DOHH2 (cell line): ENCODE data around the gene CRTC2.

Experiments
- H3F3A ChIP-seq: fragments of 200-600 bp; sonication (generic), shearing (Covaris generic); 2 replicates; pipeline ENCODE4 v1.6.0; 2016; ENCODE audit warnings: antibody characterized with exemption, mild to moderate bottlenecking; ENCODE audit not compliant: control insufficient read depth, insufficient read depth
- H3K27ac ChIP-seq: fragments of 200-600 bp; sonication (generic); 2 replicates; pipeline ENCODE4 v1.5.1; 2014; ENCODE audit warnings: low read depth, mild to moderate bottlenecking, low read length, moderate library complexity
- H3K27me3 ChIP-seq: fragments of 200-600 bp; sonication (generic); 2 replicates; pipeline ENCODE4 v1.6.1; 2014; ENCODE audit warnings: mild to moderate bottlenecking, low read length, mixed read lengths; ENCODE audit not compliant: control insufficient read depth
- H3K36me3 ChIP-seq: fragments of 200-600 bp; sonication (generic); 2 replicates; pipeline ENCODE4 v1.6.1; 2014; ENCODE audit warnings: mild to moderate bottlenecking, low read length, moderate library complexity, mixed read lengths; ENCODE audit not compliant: control insufficient read depth
- H3K4me1 ChIP-seq: fragments of 200-600 bp; sonication (generic); 2 replicates; pipeline ENCODE4 v1.6.1; 2014; ENCODE audit warnings: mild to moderate bottlenecking, low read length, mixed read lengths; ENCODE audit not compliant: control insufficient read depth
- H3K4me2 ChIP-seq: fragments of 200-600 bp; sonication (generic); 2 replicates; pipeline ENCODE4 v1.6.0; 2014; ENCODE audit warnings: mild to moderate bottlenecking, low read length, moderate library complexity
- H3K4me3 ChIP-seq: fragments of 200-600 bp; sonication (generic); 2 replicates; pipeline ENCODE4 v1.5.1; 2014; ENCODE audit warnings: mild to moderate bottlenecking, low read length, mixed read lengths
- H3K79me2 ChIP-seq: fragments of 200-600 bp; sonication (generic); 2 replicates; pipeline ENCODE4 v1.6.1; 2014; ENCODE audit warnings: mild to moderate bottlenecking, low read length, mixed read lengths; ENCODE audit not compliant: control insufficient read depth
- H3K9me2 ChIP-seq: fragments of 200-600 bp; sonication (generic); replicated peaks from 2 replicates; pipeline ENCODE4 v1.6.1; 2014; ENCODE audit warnings: mild to moderate bottlenecking, low read length, mixed read lengths; ENCODE audit not compliant: control insufficient read depth
- H3K9me3 ChIP-seq: fragments of 200-600 bp; sonication (generic); 2 replicates; pipeline ENCODE4 v1.6.1; 2014; ENCODE audit warnings: antibody characterized with exemption, low read length, mixed read lengths; ENCODE audit not compliant: control insufficient read depth, insufficient read depth
- H4K20me1 ChIP-seq: fragments of 200-600 bp; sonication (generic); 2 replicates; pipeline ENCODE4 v1.6.0; 2014; ENCODE audit warnings: low read depth, mild to moderate bottlenecking, antibody characterized with exemption, low read length, moderate library complexity; ENCODE audit not compliant: control insufficient read depth, insufficient read depth
- CTCF ChIP-seq: fragments of 200-600 bp; sonication (generic); IDR thresholded peaks from one replicate; pipeline ENCODE4 v1.5.1; 2014; ENCODE audit warnings: antibody characterized with exemption, mild to moderate bottlenecking, low read depth, low read length; ENCODE audit not compliant: poor library complexity, severe bottlenecking
- EZH2phosphoT487 ChIP-seq: fragments of 200-600 bp; sonication (generic); IDR thresholded peaks from 2 replicates; pipeline ENCODE4 v1.6.1; 2017; ENCODE audit warnings: borderline replicate concordance, mild to moderate bottlenecking, antibody characterized with exemption, low read length, moderate library complexity, mixed read lengths

Gene CRTC2

GRCh38 chr1:153978274-153978909, 20.0 kb upstream of the CRTC2 start:
- Histone ChIP-seq H3K9me3 (no peaks in the 10 kb centered on the region), H3K4me2 (peak overlapping the region; percentile 95), H3K27ac (peak overlapping the region; percentile 75), H3K27me3 (no peaks in the 10 kb centered on the region), H3F3A (peaks cover 12% of the 10 kb centered on the region), H3K4me3 (peak overlapping the region; percentile 99), H3K79me2 (peaks cover 43% of the 10 kb centered on the region), H3K9me2 (no peaks in the 10 kb centered on the region), H3K4me1 (peaks cover 40% of the 10 kb centered on the region), H4K20me1 (no peaks in the 10 kb centered on the region), H3K36me3 (peaks cover 44% of the 10 kb centered on the region)
- TF ChIP-seq CTCF, result no peak

- H3K4me3 ChIP-seq, result peak within 1 kb of the TSS; percentile 99
- H3K9me3 ChIP-seq, result no peaks in the 10 kb centered on the region
- no peaks in the 10 kb centered on the region for H4K20me1 ChIP-seq
- TF ChIP-seq CTCF (peak; percentile 4), EZH2phosphoT487 (no peak)
- peak within 1 kb of the TSS; percentile 95 for H3K4me2 ChIP-seq
- H3K4me1 ChIP-seq, result peaks cover 40% of the 10 kb centered on the region
- H3K36me3 ChIP-seq, result peaks cover 50% of the 10 kb centered on the region
- peaks cover 15% of the 10 kb centered on the region for H3F3A ChIP-seq
- peak within 1 kb of the TSS; percentile 75 for H3K27ac ChIP-seq
- no peaks in the 10 kb centered on the region for H3K27me3 ChIP-seq
- peaks cover 43% of the 10 kb centered on the region for H3K79me2 ChIP-seq
- H3K9me2 ChIP-seq, result no peaks in the 10 kb centered on the region
Measured at GRCh38 chr1:153977250-153978240, 19.1 kb upstream of the CRTC2 start, which contains the start of gene JTB. TSS of gene JTB (minus strand) at chr1:153977674. CDS start at chr1:153977252, 422 bp downstream.

GRCh38 chr1:153976819-153977249, 18.4 kb upstream of the CRTC2 start:
- no peaks in the 10 kb centered on the region for H3K9me2 ChIP-seq
- peaks cover 50% of the 10 kb centered on the region for H3K36me3 ChIP-seq
- peak overlapping the region; percentile 75 for H3K27ac ChIP-seq
- peaks cover 17% of the 10 kb centered on the region for H3F3A ChIP-seq
- H3K27me3 ChIP-seq, result no peaks in the 10 kb centered on the region
- H3K79me2 ChIP-seq, result peaks cover 43% of the 10 kb centered on the region
- peaks cover 37% of the 10 kb centered on the region for H3K4me1 ChIP-seq
- H3K4me2 ChIP-seq, result peak overlapping the region; percentile 95
- peak overlapping the region; percentile 99 for H3K4me3 ChIP-seq
- H4K20me1 ChIP-seq, result no peaks in the 10 kb centered on the region
- no peaks in the 10 kb centered on the region for H3K9me3 ChIP-seq
- TF ChIP-seq CTCF, result peak; percentile 1
- TF ChIP-seq EZH2phosphoT487, result no peak
